Activated CD4-positive, alpha-beta memory T cell treated with anti-CD3 and anti-CD28 coated beads, Interleukin-2, amount 10 ng/mL, durations not matched to agents 7 days and 5 days (primary cell): ENCODE results near the gene TPRN. TPM values are rescaled to one million over a fixed set of nuclear protein-coding genes. Genes with fewer than 3 reads are reported as not detected.
"Not testable (repeated sequence)": the region's sequence is repeated elsewhere in the genome, so short reads cannot be mapped to it uniquely, and the experiment has no call there.

Experiments used
- CTCF ChIA-PET: fragments of 350-600 bp; sonication (Branson Sonifier 250); formaldehyde crosslinking; loops from one replicate; lab custom pipeline; 2021; ENCODE audit warnings: antibody characterized with exemption, inconsistent platforms; lab: Charles Lee
- POLR2A ChIA-PET: fragments of 350-600 bp; sonication (Branson Sonifier 250); formaldehyde crosslinking; loops from one replicate; lab custom pipeline; 2021; ENCODE audit warnings: antibody characterized with exemption; lab: Charles Lee
- DNase-seq: peaks from one replicate; pipeline ENCODE4 v3.0.0-alpha.2; 2020
- H3K27ac Mint-ChIP-seq: one replicate; pipeline ENCODE4 v1.8.0; 2021; ENCODE audit warnings: mild to moderate bottlenecking, mixed read lengths
- H3K27me3 Mint-ChIP-seq: one replicate; pipeline ENCODE4 v1.8.0; 2021; ENCODE audit warnings: mixed read lengths
- H3K36me3 Mint-ChIP-seq: one replicate; pipeline ENCODE4 v1.8.0; 2021; ENCODE audit warnings: low read depth, mixed read lengths
- H3K4me1 Mint-ChIP-seq: one replicate; pipeline ENCODE4 v1.8.0; 2021; ENCODE audit warnings: mixed read lengths
- H3K4me3 Mint-ChIP-seq: one replicate; pipeline ENCODE4 v1.8.0; 2021; ENCODE audit warnings: mild to moderate bottlenecking, mixed read lengths
- H3K9me3 Mint-ChIP-seq: one replicate; pipeline ENCODE4 v1.8.0; 2021; ENCODE audit warnings: mixed read lengths
- total RNA-seq, 2 experiments: library from RNA; stranded (reverse); gene quantifications; one replicate each; pipeline ENCODE4 v1.2.3, GENCODE V29; 2021

Gene TPRN, protein sequence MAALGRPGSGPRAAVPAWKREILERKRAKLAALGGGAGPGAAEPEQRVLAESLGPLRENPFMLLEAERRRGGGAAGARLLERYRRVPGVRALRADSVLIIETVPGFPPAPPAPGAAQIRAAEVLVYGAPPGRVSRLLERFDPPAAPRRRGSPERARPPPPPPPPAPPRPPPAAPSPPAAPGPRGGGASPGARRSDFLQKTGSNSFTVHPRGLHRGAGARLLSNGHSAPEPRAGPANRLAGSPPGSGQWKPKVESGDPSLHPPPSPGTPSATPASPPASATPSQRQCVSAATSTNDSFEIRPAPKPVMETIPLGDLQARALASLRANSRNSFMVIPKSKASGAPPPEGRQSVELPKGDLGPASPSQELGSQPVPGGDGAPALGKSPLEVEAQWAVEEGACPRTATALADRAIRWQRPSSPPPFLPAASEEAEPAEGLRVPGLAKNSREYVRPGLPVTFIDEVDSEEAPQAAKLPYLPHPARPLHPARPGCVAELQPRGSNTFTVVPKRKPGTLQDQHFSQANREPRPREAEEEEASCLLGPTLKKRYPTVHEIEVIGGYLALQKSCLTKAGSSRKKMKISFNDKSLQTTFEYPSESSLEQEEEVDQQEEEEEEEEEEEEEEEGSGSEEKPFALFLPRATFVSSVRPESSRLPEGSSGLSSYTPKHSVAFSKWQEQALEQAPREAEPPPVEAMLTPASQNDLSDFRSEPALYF
- 1 to 10 TPM; 8.5 to 9.4 TPM for total RNA-seq

DNA sequence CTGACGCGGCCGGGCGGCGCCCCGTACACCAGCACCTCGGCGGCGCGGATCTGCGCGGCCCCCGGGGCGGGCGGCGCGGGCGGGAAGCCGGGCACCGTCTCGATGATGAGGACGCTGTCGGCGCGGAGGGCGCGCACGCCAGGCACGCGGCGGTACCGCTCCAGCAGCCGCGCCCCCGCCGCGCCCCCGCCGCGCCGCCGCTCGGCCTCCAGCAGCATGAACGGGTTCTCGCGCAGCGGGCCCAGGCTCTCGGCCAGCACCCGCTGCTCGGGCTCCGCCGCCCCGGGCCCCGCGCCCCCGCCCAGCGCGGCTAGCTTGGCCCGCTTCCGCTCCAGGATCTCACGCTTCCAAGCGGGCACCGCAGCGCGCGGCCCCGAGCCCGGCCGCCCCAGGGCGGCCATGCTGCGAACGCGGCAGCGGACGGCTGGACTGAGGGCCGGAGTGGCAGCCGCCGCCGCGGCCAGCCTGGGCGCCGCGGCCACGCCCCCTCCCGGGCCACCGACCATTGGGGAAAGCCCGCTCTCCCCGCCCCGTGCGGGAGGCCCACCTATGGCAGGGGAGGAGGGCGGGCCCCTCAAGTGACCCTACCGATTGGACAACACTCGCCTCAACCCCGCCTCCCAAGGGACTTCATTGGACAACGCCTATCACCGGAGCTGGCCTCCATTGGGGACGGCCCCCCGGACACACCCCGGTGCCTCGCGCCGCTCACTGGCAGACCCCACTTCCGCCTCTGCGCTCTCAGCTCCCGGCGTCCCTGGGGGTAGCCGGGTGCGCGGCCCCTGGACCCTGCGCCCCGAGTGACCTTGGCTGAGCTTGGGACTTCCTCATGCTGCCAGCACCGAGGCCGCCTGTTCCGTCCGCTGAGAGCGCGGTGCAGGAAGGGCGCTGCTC, at the start of gene TPRN:
Gene TPRN (minus strand): TSS at position 431 of the 894 bp plus-strand sequence. CDS start 30 bp downstream, at position 401.
- H3K36me3 Mint-ChIP-seq = no peaks in the 10 kb centered on the region
- ChIA-PET CTCF (interaction anchor here (0.6 to 1.4 kb wide), 9 partner anchors 12 to 114 kb away, joined by 3 to 12 read pairs (median 4); partner anchors contain the start of genes ANAPC2, MAN1B1, RNF208 and RNF224), POLR2A (interaction anchor here (0.7 to 3.0 kb wide), 17 partner anchors 8 to 474 kb away, joined by 3 to 29 read pairs (median 5); partner anchors contain the start of genes ANAPC2, CYSRT1, MAN1B1 and RABL6)
- H3K27ac Mint-ChIP-seq = peak within 1 kb of the TSS; percentile 70
- peak; percentile 99 for DNase-seq
- no peaks in the 10 kb centered on the region for H3K27me3 Mint-ChIP-seq
- peak within 1 kb of the TSS; percentile 78 for H3K4me3 Mint-ChIP-seq
- no peaks in the 10 kb centered on the region for H3K9me3 Mint-ChIP-seq
- H3K4me1 Mint-ChIP-seq = peaks cover 35% of the 10 kb centered on the region

DNA sequence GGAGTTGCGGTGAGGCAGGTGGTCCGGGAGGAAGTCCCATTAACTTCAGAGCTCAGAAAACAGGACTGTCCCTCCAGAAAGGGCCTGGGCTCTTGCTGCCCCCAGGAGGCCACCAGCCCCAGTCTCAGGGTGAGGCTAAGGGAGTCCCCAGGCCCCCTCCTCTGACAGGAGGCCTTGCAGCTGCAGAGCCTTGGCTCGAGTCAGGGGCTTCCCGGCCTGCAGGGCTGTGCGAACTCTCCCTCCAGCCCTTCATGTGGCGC, 47.3 kb upstream of the TPRN start:
- Mint-ChIP-seq H3K27me3 (no peaks in the 10 kb centered on the region), H3K36me3 (peaks cover 15% of the 10 kb centered on the region), H3K9me3 (no peaks in the 10 kb centered on the region), H3K27ac (no peak overlapping the region), H3K4me1 (peaks cover 14% of the 10 kb centered on the region), H3K4me3 (no peak overlapping the region)
- POLR2A ChIA-PET = interaction anchor here (1.0 to 12.2 kb wide), 2 partner anchors 7 to 8 kb away, joined by 4 to 251 read pairs; partner anchors contain the start of gene TUBB4B
- CTCF ChIA-PET = no interaction called here
- DNase-seq = no peak

DNA sequence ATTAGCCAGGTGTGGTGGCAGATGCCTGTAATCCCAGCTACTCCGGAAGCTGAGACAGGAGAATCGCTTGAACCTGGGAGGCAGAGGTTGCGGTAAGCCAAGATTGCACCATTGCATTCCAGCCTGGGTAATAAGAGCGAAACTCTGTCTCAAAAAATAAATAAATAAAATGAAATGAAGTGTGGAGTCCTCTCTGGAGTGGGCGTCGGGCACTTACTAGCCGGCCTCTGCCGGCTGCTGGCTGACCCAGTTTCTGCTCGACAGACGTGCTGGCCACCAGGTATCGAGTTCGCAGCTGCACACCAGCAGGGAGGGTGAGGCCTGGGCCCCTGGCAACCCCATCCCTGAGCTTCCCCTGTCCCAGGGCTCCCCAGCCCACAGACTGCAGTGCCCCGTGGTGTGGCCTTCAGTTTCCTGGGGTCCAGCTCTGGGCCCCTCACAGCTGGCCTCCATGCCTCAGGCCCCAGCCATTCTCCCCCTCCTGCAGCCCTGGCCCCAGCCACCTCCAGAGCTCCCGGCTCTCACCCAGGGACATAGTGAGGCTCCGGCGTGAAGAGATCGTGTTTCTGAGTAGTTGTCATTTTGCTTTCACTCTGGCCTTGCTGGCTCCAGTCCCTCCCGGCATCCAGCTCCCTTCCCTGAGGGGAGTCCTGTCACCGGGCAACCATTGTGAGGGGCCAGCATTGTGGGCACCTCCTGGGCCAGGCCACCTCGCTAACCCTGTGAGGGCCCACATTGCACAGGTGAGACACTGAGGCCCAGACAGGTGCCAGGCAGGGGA, 46.8 kb upstream of the TPRN start:
- peaks cover 20% of the 10 kb centered on the region for H3K36me3 Mint-ChIP-seq
- no peak overlapping the region for H3K4me3 Mint-ChIP-seq
- H3K9me3 Mint-ChIP-seq = no peaks in the 10 kb centered on the region
- H3K27me3 Mint-ChIP-seq = no peaks in the 10 kb centered on the region
- ChIA-PET CTCF (no interaction called here), POLR2A (interaction anchor here (1.0 to 12.2 kb wide), 2 partner anchors 6 to 9 kb away, joined by 4 to 251 read pairs; partner anchors contain the start of gene TUBB4B)
- peaks cover 19% of the 10 kb centered on the region for H3K4me1 Mint-ChIP-seq
- H3K27ac Mint-ChIP-seq = no peak overlapping the region
- no peak for DNase-seq

DNA sequence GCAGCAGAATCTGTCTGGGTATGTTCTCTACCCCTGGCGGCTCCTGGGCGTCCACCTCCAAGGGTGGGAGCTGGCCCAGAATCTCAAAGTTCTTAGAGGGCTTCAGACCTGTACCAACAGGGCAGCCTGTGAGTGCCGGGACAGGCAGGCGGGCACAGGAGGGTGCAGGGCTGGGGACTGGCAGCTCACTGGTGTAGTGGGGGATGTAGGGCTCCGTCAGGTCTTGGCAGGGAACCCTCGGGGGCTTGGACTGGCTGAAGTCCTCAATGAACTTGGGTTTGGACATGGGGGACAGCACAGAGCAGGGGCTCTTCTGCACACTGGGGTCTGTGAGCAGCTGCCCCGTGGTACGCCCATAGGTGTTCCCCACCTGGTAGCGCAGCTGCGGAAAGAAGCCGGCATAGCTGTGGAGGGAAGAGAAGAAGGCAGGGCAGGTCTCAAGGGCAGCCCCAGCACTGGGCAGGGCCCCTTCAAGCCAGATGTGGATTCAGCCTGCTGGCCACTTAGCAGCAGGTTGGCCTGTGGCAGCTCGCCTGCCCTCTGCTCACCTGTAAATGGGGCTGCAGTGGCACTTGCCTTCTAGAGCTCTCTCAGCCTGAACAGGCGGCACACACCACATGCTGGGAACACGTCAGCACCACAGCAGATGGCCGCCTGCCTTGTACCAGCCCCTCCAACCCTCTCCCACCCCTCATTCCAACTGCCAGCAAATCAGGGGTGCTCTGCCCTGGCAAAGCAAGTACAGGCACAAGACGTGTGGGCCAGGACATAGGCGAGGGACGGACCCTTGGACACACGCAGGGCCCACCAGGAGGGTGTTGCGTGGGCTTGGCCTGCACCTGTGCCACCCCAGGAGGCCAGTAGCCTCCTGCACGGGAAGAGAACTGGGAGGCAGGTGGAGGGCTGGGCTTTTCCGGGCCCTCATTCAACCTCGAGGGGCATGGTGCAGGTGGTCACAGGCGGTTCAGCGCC, 45.2 kb upstream of the TPRN start:
- no peak overlapping the region for H3K27ac Mint-ChIP-seq
- no peak overlapping the region for H3K4me3 Mint-ChIP-seq
- no peaks in the 10 kb centered on the region for H3K27me3 Mint-ChIP-seq
- no peaks in the 10 kb centered on the region for H3K9me3 Mint-ChIP-seq
- DNase-seq = no peak
- POLR2A ChIA-PET = interaction anchor here (1.3 to 10.4 kb wide), 2 partner anchors 7 to 131 kb away, joined by 3 to 251 read pairs; partner anchors contain the start of genes DPP7, NELFB and STPG3
- H3K36me3 Mint-ChIP-seq = peaks cover 30% of the 10 kb centered on the region
- CTCF ChIA-PET = interaction anchor here (0.8 kb wide), 1 partner anchor 9 kb away, joined by 3 read pairs; no protein-coding TSS in a partner anchor
- H3K4me1 Mint-ChIP-seq = peaks cover 24% of the 10 kb centered on the region

DNA sequence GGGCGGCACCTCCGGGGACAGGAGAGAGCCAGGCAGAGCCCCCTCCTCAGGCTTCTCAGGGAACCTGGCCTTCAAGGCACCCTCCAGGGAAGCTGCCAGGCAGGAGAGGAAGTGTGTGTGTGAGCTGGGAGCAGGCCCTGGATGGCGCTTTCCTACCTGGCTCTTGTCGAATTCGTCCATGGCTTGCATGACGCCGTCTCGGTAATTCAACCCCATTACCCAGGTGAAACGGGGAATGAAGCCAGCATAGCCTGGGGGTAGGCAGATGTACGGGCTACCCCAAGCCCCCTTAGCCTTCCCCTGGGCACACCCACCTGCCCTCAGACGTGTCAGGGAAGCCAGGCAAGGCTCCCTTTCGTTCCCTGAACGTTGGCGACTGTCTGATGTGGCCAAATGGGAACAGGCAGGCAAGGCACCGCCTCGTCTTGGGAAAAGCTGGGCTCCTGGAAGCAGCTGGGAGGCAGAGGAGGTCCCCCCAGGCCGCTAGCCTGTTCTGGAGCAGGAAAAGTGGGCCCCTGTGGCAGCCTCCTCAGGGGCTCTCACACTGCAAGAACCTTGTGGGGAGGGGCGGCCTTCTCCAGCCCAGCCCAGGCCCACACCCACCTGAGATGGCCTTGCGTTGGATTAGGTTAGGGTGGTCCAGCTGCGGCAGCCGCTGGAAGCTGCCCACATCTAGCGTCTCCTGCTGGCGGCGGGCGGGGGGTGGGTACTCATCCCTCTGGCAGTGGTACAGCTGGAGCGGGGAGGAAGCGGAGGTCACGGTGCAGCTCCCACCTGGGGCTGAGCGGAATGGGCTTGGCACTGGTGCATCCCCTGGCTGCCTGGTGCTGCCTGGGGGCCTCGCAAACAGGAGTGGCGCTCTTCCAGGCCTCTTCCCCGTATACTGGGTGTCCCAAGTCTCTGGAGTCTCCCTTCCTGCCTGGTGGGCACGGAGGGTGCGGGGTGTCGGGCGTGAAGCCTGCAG, 44.2 kb upstream of the TPRN start:
- Mint-ChIP-seq H3K27ac (no peak overlapping the region), H3K36me3 (peaks cover 30% of the 10 kb centered on the region), H3K27me3 (no peaks in the 10 kb centered on the region), H3K4me1 (peaks cover 25% of the 10 kb centered on the region), H3K9me3 (no peaks in the 10 kb centered on the region), H3K4me3 (no peak overlapping the region)
- CTCF ChIA-PET = no interaction called here
- POLR2A ChIA-PET = interaction anchor here (0.5 to 10.4 kb wide), 5 partner anchors 8 to 705 kb away, joined by 3 to 251 read pairs (median 4); partner anchors contain the start of genes NELFB and STPG3
- DNase-seq = no peak

DNA sequence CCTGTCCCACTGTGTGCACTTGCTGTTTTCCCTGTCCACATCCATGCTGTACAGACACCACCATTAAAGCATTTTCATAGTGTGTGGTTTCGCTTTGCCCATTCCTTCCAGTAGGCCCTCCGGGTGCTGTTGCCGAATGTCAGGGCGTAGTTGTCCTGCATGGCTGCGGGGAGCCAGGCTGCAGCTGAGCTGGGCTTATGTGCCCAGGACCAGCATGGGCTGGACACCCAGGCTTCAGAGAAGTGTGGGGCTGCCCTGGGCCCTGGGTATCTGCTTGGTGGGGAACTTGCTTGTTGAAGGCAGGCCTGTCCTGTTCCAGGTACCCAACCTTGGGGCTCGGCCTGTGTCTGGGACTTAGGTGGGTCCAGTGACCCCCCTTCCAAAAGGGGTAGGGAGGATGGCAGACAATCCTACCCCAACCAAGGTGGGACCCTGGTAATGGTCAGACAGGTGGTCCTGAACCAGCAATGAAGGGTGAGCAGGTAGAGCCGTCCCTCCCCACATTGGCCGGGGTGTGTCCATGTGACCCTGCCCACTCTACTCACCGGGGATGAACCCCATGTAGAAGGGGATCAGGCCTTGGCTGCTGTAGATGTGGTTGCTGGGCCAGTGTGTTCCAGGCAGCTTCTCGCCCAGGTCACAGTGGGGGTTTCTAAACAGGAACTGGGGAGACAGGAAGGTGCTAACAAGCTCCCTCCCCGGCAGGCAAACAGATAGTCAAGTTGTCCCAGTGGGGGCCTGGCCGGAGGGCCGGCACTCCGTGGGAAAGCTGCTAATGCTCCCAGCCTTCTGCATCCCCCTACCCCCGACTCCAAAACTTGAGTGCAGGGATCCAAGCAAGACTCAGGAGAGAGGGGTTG, 43.3 kb upstream of the TPRN start:
- Mint-ChIP-seq H3K9me3 (no peaks in the 10 kb centered on the region), H3K36me3 (peaks cover 30% of the 10 kb centered on the region), H3K27me3 (no peaks in the 10 kb centered on the region), H3K27ac (no peak overlapping the region), H3K4me1 (peaks cover 32% of the 10 kb centered on the region), H3K4me3 (peak overlapping the region; percentile 39)
- ChIA-PET POLR2A (interaction anchor here (0.5 to 10.4 kb wide), 6 partner anchors 9 to 704 kb away, joined by 3 to 251 read pairs (median 4); partner anchors contain the start of genes DPP7, NELFB and STPG3), CTCF (no interaction called here)
- DNase-seq = no peak

DNA sequence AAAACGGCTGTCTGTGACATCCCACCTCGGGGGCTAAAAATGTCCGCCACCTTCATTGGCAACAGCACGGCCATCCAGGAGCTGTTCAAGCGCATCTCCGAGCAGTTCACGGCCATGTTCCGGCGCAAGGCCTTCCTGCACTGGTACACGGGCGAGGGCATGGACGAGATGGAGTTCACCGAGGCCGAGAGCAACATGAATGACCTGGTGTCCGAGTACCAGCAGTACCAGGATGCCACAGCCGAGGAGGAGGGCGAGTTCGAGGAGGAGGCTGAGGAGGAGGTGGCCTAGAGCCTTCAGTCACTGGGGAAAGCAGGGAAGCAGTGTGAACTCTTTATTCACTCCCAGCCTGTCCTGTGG, 42.7 kb upstream of the TPRN start:
- H3K4me3 Mint-ChIP-seq = peak overlapping the region; percentile 39
- peaks cover 38% of the 10 kb centered on the region for H3K4me1 Mint-ChIP-seq
- POLR2A ChIA-PET = interaction anchor here (1.1 to 10.4 kb wide), 7 partner anchors 10 to 129 kb away, joined by 3 to 251 read pairs (median 4); partner anchors contain the start of genes DPP7, NELFB and STPG3
- H3K9me3 Mint-ChIP-seq, DNase-seq, H3K27ac Mint-ChIP-seq, H3K27me3 Mint-ChIP-seq: not testable (repeated sequence)
- CTCF ChIA-PET = interaction anchor here (0.5 to 1.0 kb wide), 3 partner anchors 11 to 428 kb away, joined by 3 to 4 read pairs (median 3); no protein-coding TSS in a partner anchor
- H3K36me3 Mint-ChIP-seq = peaks cover 30% of the 10 kb centered on the region

DNA sequence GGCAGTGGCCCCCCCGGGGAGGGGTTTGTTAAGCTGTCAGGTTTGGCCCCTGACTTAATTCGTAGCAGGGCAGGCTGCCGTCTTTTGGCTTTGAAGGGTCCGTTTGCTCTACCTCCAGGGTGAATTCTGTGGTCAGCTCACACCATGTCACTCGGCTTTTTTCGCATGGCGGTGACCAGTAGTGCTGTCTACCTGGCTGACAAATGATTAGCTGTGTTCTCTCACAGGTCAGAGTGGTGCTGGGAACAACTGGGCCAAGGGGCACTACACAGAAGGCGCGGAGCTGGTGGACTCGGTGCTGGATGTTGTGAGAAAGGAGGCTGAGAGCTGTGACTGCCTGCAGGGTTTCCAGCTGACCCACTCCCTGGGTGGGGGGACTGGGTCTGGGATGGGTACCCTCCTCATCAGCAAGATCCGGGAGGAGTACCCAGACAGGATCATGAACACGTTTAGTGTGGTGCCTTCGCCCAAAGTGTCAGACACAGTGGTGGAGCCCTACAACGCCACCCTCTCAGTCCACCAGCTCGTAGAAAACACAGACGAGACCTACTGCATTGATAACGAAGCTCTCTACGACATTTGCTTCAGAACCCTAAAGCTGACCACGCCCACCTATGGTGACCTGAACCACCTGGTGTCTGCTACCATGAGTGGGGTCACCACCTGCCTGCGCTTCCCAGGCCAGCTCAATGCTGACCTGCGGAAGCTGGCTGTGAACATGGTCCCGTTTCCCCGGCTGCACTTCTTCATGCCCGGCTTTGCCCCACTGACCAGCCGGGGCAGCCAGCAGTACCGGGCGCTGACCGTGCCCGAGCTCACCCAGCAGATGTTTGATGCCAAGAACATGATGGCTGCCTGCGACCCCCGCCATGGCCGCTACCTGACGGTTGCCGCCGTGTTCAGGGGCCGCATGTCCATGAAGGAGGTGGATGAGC, 42.0 kb upstream of the TPRN start:
- H3K9me3 Mint-ChIP-seq = no peaks in the 10 kb centered on the region
- no peak for DNase-seq
- no peaks in the 10 kb centered on the region for H3K27me3 Mint-ChIP-seq
- H3K4me3 Mint-ChIP-seq = peak overlapping the region; percentile 84
- H3K4me1 Mint-ChIP-seq = peaks cover 42% of the 10 kb centered on the region
- H3K36me3 Mint-ChIP-seq = peaks cover 30% of the 10 kb centered on the region
- CTCF ChIA-PET = interaction anchor here (0.5 to 1.0 kb wide), 4 partner anchors 12 to 429 kb away, joined by 3 to 4 read pairs (median 3); no protein-coding TSS in a partner anchor
- H3K27ac Mint-ChIP-seq = peak overlapping the region; percentile 72
- POLR2A ChIA-PET = interaction anchor here (0.7 to 10.4 kb wide), 19 partner anchors 11 to 156 kb away, joined by 3 to 251 read pairs (median 3); partner anchors contain the start of genes CYSRT1, DPP7, MAN1B1 and NELFB
